ENCODE measurements around the gene KRT72. TPM values are rescaled to one million over a fixed set of nuclear protein-coding genes. Genes with fewer than 3 reads are reported as not detected.
A peak's percentile ranks its signal among the peaks of the same experiment; 100 is the strongest.

The KRT72 gene
- total RNA-seq, 1 experiment from 2014 or later: not detected

GRCh38 chr12:52634266-52635056 lies 33.2 kb upstream of the KRT72 start:
- Histone ChIP-seq H2BK120ac (ENCODE audit: low read depth, low read length, poor library complexity, severe bottlenecking) (no peak overlapping the region), H4K5ac (ENCODE audit: insufficient read length, low read depth, low read length) (no peak overlapping the region), H3K27me3 (ENCODE audit: insufficient read depth, low read length) (no peaks in the 10 kb centered on the region), H3K14ac (ENCODE audit: insufficient read depth, low read length) (no peak overlapping the region), H4K8ac (replicated peaks; ENCODE audit: insufficient read length, low read depth, low read length) (no peak overlapping the region), H3K79me2 (ENCODE audit: insufficient read depth, low read length) (no peaks in the 10 kb centered on the region), H3K9me3 (ENCODE audit: control insufficient read depth, low read depth, low read length) (no peaks in the 10 kb centered on the region), H2BK12ac (ENCODE audit: insufficient read length, low read depth, low read length) (no peak overlapping the region), H3K4me2 (ENCODE audit: insufficient read depth, insufficient read length, low read length) (no peak overlapping the region), H3K27ac (ENCODE audit: insufficient read length, low read depth, low read length) (no peak overlapping the region), H2AFZ (ENCODE audit: low read length) (no peak overlapping the region), H3K79me1 (ENCODE audit: insufficient read depth, low read depth, low read length, poor library complexity, severe bottlenecking) (no peaks in the 10 kb centered on the region), H3K18ac (ENCODE audit: insufficient read length, low read depth, low read length) (no peak overlapping the region), H2BK15ac (ENCODE audit: low read depth, low read length) (no peak overlapping the region), H4K91ac (ENCODE audit: insufficient read length, low read depth, low read length) (no peak overlapping the region), H2BK5ac (ENCODE audit: insufficient read length, low read length) (no peak overlapping the region), H2AK5ac (ENCODE audit: insufficient read length, low read length) (no peak overlapping the region), H4K20me1 (ENCODE audit: control insufficient read depth, insufficient read depth, insufficient read length) (no peaks in the 10 kb centered on the region), H3T11ph (ENCODE audit: low read length) (no peak overlapping the region), H3K9ac (ENCODE audit: extremely low read depth, insufficient read length, low read length) (no peak overlapping the region), H3K4ac (ENCODE audit: low read depth, low read length) (no peak overlapping the region), H3K56ac (ENCODE audit: insufficient read length, low read depth, low read length) (no peak overlapping the region), H2BK20ac (ENCODE audit: low read depth, low read length, poor library complexity, severe bottlenecking) (no peak overlapping the region), H3K4me1 (ENCODE audit: insufficient read depth, low read length) (no peaks in the 10 kb centered on the region), H3K23me2 (ENCODE audit: insufficient read length, low read depth, low read length, poor library complexity, severe bottlenecking) (no peaks in the 10 kb centered on the region), H3K23ac (ENCODE audit: insufficient read length, low read depth, low read length) (no peak overlapping the region)
- no CpG with 5 or more reads among the region's 7 CpGs for WGBS (ENCODE audit: extremely low coverage, insufficient read length, low lambda C conversion rate)
- TF ChIP-seq CTCF (conservative IDR thresholded peaks at IDR 0.05): no peak
- H3K27ac Mint-ChIP-seq: no peak overlapping the region
- peaks cover 14% of the 10 kb centered on the region for H3K27me3 Mint-ChIP-seq (ENCODE audit: low read depth)
- H3K36me3 Mint-ChIP-seq (ENCODE audit: insufficient read depth in 1 of 3, low read depth in 3 of 3): no peaks in the 10 kb centered on the region
- no peak overlapping the region for H3K4me3 Mint-ChIP-seq
- H3K9me3 Mint-ChIP-seq: no peaks in the 10 kb centered on the region
- peak; percentile 24 for DNase-seq
- no peaks in the 10 kb centered on the region for H3K4me1 Mint-ChIP-seq

All from H9 (cell line).